ENCODE data around the gene RASAL2. TPM values are rescaled to one million over a fixed set of nuclear protein-coding genes. Genes with fewer than 3 reads are reported as not detected.

RASAL2 gene
- total RNA-seq, 4 donors from 2014 or later, result 19.7 to 36.7 (median 27.4) TPM

GRCh38 chr1:178397678-178398077, 303.8 kb downstream of the RASAL2 start:
- TF ChIP-seq CTCF (IDR thresholded peaks at IDR 0.05; ENCODE audit: low read depth), result no peak

- no peak for TF ChIP-seq CTCF (IDR thresholded peaks at IDR 0.05; ENCODE audit: low read depth)
Observed at GRCh38 chr1:178399177-178399728, 305.3 kb downstream of the RASAL2 start.

- TF ChIP-seq CTCF (IDR thresholded peaks at IDR 0.05; ENCODE audit: low read depth), result no peak
Observed at GRCh38 chr1:178405137-178405536, 311.2 kb downstream of the RASAL2 start.

- no peak for TF ChIP-seq CTCF (IDR thresholded peaks at IDR 0.05; ENCODE audit: low read depth)
Observed at GRCh38 chr1:178407215-178407614, 313.3 kb downstream of the RASAL2 start.

GRCh38 chr1:178407655-178408054, 313.8 kb downstream of the RASAL2 start:
- TF ChIP-seq CTCF (IDR thresholded peaks at IDR 0.05; ENCODE audit: low read depth), result no peak

GRCh38 chr1:178408871-178409270, 315.0 kb downstream of the RASAL2 start:
- TF ChIP-seq CTCF (IDR thresholded peaks at IDR 0.05; ENCODE audit: low read depth), result no peak

GRCh38 chr1:178409541-178409940, 315.6 kb downstream of the RASAL2 start:
- no peak for TF ChIP-seq CTCF (IDR thresholded peaks at IDR 0.05; ENCODE audit: low read depth)

All from subcutaneous adipose tissue (tissue), 4 donors.